SKM-1 treated with dmso at 0.1 percent for 144 hours (cell line): ENCODE data around the gene EPRS1.
"Not testable (repeated sequence)": the region's sequence is repeated elsewhere in the genome, so short reads cannot be mapped to it uniquely, and the experiment has no call there.

Source experiments
- DNase-seq: peaks from one replicate; lab custom pipeline; 2025; ENCODE audit not compliant: unreplicated experiment; lab: John Stamatoyannopoulos, UW

The EPRS1 gene

GRCh38 chr1:220046052-220046930 is at the start of gene EPRS1:
EPRS1 (minus strand) TSS chr1:220046505; CDS start chr1:220046388, 117 bp downstream.
- DNase-seq = peak; percentile 99

DNA sequence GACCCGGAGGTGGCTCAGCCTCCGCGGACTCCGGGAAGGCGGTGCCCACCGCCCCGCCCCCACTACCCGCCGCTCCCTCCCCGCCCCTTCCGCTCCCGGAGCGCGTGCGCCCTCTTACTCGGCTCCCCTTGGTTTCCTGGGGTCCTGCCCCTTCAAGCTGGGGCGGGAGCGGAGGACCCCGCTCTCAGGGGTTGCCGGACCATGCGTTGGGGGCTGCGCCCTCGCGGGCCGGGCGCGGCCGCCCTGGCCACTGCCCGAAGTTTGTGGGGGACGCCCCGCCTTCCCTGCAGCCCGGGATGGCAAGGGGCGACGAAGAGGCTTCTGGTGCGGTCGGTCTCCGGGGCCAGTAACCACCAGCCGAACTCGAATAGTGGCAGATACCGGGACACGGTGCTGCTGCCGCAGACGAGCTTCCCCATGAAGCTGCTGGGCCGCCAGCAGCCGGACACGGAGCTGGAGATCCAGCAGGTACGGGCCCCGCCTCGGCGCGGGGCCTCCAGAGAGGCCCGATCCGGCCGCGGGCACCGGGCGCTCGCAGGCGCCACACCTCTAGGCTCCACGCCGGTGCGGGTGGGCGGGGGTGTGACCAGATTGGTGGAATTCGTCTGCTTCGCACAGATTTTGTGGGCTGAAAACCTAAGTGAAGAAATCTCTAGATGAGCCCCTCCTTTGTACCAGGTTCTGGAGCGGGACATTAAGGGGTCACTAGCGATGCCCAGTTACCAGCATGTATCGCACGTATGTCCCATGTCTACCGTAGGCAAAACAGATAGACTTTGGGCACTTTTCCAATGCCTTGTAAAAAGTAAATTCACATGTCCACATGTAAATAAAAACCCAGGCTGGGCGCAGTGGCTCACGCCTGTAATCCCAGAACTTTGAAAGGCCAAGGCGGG is 48.0 kb upstream of the EPRS1 start, which contains the start of gene IARS2:
Gene IARS2 (plus strand): TSS at position 117 of the 896 bp plus-strand sequence. CDS start 85 bp downstream, at position 202.
- DNase-seq = peak; percentile 89

DNA sequence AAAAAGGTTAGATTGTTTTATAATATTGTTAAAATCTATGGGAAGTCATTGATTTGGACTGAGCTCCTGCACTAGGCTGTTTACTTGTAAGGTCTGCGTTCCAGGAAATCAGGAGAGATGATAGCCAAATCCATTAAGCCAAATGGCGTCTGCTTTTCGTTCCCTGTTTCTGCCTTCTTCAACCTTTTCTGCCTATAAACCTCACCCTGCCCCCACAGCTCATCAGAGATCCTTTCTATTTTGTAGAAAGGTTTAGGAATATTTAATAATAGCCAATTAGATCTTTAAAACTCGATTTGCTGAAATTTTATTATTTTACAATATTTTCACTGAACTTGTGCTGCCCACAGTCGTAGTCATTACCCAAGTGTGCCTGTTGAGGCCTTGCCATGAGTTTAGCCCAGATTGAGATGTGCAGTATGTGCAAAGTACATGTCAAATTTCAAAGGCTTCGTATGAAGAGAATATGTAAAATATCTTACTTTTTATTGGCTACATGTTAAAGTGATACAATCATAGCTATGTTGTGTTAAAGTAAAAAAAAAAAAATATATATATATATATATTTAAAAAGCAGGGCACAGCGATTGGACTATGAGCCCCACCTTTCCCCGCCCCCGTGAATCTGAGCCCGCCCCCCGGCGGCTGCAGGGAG is 47.2 kb upstream of the EPRS1 start:
- DNase-seq = no peak

GRCh38 chr1:220092694-220093093 is 46.4 kb upstream of the EPRS1 start:
- no peak for DNase-seq

GRCh38 chr1:220089650-220090556 is 43.6 kb upstream of the EPRS1 start, which contains the start of gene BPNT1:
BPNT1 (minus strand) TSS chr1:220089788; CDS start chr1:220079846, 9,942 bp downstream.
- peak; percentile 98 for DNase-seq

DNA sequence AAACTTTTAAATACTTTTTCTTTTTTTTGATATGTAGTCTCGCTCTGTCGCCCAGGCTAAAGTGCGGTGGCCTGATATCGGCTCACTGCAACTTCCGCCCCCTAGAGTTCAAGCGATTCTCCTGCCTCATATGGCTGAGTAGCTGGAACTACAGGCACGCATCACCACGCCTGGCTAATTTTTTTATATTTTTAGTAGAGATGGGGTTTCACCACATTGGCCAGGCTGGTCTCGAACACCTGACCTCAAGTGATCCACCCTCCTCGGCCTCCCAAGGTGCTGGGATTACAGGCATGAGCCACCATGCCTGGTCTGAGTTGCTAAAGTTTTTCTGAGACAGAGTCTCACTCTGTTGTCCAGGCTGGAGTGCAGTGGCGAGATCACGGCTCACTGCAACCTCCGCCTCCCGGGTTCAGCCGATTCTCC is 40.0 kb upstream of the EPRS1 start:
- DNase-seq = not testable (repeated sequence)

DNA sequence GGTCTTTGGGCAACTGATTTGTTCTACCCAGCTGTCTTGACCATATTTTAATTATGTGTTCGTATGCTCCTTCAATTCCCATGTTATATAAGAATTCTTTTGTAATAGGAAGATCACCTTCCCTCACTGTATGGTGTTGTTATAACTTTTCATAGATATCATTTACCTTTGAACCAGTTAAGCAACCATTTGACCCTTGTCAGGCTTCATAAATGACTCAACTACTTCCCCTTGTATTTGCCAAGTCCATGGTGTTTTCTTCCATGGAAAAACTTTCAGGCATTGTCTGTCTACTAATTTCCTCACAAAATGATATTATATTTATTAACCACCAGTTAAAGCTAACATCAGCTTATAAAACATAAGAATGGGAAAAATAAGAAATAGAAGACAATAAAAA is 38.2 kb upstream of the EPRS1 start:
- DNase-seq = no peak

DNA sequence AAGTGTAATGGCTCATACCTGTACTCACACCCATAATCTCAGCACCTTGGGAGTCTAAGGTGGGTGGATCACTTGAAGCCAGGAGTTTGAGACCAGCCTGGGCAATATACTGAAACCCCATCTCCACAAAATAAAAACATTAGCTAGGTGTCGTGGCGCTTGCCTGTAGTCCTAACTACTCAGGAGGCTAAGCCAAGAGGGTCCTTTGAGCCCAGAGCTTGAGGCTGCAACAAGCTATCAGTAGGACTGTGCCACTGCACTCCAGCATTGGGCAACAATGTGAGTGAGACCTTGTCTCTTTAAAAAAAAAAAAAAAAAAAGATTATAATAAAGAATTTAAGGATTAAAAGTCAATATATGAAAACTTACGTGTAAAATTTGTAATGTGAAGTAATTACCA is 31.6 kb upstream of the EPRS1 start:
- no peak for DNase-seq

DNA sequence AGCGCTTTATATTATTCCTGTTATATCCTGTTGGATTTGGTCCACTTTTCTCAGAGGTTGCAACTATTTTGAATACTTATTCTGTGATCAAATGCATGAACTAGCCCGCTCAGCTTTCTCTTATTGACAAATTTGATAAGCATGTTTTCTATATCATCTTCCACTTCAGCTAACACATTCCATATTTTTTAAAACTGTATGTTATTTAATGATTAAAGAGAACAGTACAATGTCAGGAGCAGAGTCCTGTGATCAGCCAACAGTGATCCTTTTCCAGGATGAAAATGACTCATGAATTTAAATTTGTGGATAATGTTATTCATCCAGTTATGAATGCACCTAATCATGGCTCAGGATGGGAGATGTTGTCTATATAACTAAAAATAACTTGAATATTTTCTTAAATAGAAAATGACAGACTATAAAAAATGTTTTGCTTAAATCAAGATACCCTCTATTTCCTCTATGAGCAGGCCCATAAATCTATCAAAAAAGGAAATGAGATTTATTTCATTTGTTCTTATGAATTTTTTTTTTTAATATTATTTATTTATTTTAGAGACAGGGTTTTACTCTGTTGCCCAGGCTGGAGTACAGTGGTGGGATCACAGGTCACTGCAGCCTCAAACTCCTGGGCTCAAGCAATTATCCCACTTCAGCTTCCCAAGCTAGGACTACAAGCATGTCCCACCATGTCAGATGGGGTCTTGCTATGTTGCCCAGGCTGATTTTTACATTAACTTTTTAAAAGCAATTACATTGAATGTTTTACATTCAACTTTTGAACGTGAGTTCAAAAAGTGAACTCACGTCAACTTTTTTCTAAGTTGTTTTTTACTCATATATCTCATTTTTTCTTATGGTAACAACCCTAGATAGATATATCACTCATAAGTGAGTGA is 30.8 kb upstream of the EPRS1 start:
- DNase-seq = no peak

GRCh38 chr1:220067269-220068204 is 21.2 kb upstream of the EPRS1 start:
- DNase-seq = no peak

GRCh38 chr1:220062629-220063028 is 16.3 kb upstream of the EPRS1 start:
- DNase-seq = no peak

- no peak for DNase-seq
Measured at GRCh38 chr1:220060876-220061275, 14.6 kb upstream of the EPRS1 start.

DNA sequence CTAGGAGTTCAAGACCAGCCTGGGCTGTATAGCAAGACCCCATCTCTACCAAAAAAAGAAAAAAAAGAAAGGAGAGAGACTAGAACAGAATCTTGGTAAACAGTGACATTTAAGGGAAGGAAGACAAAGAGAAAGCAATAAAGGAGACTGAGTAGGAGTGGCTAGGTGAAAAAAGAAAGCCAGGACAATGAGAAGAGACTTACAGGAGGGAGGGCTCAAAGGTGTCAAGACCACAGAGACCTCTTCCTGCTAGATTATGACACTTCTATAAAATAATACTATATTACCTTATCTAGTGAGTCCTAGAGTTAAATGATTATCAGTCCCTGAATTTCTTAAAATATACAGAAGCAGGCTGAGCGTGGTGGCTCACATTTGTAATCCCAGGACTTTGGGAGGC is 10.1 kb upstream of the EPRS1 start:
- DNase-seq = no peak

DNA sequence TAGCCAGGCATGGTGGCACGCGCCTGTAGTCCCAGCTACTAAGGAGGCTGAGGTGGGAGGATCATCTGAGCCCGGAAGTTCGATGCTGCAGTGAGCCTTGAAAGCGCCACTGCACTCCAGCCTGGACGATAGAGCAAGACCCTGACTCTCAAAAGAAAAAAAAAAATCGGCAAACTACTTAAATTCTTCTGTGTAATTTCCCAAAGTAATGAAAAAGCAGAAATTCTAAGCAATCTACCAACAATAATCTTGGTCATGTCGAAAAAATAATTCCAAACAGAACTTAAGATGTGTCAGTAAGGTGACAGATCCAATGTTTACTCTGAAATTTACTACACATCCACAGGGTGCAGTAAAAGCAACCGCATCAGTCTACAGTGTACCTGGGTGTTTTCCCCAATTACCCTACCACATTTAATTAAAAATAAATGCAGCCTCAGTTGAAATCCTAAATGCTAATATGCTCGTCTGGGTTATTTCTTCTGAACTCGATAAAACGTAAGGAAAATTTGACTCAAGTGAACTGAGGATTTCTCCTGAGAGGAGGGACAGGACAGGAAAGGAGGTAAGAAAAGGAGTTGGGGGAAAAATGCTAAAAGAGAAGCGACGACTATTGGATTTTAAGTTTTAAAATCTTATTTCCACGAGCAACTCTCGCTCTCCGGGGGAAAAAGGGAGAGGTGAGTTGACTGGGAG is 801 bp downstream of the EPRS1 start:
- DNase-seq = no peak

DNA sequence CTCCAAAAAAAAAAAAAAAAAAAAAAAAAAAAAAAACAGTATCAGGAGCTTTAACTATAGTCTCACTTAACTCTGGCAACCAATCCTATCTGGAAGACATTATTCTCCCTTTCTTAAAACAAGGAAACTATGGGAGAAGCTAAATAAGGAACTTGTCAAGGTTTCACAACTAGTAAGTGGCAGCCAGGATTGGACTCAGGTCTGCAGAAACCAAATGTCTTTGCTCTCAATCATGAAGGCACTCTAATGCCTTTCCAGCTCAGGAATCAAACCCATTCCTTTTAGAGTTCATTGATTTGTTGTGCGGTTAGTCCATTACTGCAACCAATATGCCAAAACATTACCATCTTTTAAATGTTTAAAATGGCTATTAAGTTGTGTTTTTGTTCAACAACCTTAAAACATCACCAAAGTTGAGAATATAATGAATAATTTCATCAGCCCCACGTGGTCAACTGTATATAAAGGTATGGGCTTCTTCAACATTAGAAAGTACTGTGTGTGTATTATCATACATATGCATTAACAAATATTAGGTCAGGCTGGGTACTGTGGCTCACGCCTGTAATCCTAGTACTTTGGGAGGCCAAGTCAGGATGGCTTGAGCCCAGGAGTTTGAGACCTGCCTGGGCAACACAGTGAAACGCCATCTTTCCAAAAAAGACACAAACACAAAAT is 1.5 kb downstream of the EPRS1 start:
- peak; percentile 43 for DNase-seq

DNA sequence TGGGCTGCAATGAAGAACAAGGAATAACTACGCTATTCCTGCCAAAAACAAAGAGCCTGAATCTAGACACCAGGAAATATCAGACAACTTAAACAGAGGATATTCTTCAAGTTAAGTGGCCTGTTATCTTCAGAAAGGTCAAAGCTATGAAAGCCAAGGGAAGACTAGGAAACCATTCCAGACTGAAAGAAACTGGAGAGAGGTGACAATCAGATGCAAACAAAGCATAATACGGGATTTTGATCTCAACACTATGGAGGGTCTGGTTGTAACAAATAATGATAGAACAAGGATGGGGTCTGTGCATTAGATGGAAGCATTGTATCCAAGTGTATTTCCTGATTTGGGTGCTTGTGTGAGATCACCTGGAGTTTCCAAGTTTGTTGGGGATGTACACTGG is 2.7 kb downstream of the EPRS1 start:
- no peak for DNase-seq
